HG02798 (cell line): ENCODE data around the gene GPR149.

Source experiments
- ATAC-seq: cut with Tn5 transposase; IDR thresholded peaks from one replicate; pipeline ENCODE4 v1.9.1; 2021; ENCODE audit warnings: mild to moderate bottlenecking; ENCODE audit not compliant: unreplicated experiment, poor library complexity

GPR149 gene

DNA sequence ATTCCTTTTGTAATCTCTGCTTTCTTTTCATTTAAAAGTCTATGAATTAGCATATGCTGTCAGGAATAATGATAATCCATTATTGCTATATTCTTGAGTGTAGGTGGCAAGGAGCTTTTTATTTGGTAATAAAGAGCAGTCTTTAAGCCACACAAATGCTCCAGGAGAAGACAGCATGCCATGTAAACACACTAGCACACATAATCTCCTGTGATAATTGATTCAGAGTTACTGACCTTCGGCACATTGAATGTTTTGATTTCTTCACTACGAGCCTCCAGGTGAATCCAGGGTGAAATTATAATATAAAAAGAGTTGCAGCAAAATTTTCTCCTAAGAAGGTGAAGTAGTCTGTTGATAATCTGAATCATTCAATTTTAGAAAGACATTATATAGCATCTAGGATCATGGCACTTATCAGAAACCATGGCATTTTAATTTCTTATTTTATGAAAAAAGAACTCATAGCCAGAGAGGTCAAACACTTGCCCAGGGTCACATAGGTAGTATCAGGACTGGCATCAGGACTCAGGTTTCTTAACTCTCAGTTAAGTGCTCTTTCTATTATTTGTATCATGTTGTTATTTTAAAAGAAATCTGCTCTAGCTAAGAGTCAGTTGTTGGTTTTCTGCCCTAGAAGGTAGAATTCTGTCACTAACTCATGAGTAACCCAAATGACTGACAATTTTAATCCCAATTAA lies 84.4 kb downstream of the GPR149 start:
- ATAC-seq = no peak

DNA sequence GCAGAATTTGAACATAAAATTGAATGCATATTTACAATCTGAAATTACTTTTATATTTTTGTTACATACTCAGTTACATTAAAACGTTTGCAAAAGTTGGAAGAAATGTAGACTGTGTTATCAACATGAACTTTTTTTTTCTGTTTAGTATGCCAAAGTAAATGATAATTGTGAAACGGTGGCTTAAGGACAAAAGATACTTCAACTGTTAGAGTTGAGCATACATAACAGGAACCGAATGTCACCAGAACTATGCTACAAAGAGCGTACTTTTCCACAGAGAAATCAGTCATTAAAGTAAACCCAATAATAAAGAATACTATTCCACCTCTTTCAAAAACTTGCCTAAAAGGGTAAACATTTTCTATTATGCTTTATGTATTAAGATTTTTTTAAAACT lies 91.4 kb downstream of the GPR149 start:
- no peak for ATAC-seq

DNA sequence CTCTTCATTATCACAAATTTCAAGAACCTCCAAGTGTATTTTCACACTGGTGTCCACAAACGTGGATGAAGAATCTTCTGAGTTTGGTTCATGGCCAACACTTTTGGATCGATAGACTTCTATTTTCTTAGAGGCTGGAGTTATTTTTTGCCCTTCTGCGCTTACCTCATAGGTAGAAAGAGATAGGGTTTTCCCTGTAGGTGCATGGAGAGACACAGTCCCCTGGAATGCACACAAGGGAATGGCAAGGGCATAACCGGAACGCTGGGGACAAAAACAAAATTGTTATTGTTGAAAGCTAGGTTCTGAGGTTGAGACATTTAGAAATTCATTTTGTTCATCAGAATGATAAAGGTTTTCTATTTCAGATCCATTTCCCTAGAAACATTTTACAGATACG lies 92.0 kb downstream of the GPR149 start:
- no peak for ATAC-seq

DNA sequence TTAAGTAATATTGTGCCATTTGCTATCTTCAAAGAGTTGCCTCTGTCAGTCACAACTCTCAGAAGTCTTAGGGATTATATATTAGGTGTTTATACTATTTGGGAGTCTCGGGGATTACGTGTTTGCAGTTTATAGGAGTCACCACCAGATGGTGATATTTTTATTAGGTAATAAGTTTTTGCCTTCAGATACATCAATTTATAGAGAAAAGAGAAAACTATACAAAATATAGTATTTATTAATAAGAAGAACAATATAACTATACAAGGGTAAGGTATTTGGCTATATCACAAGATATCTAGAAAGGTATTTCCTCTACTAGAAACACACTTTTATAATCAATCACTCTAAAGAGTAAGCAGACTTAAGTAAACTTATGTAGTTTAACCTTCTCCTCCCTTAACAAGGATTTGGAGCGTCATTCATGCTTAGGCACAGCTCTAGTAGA lies 95.0 kb downstream of the GPR149 start:
- peak; percentile 60 for ATAC-seq

DNA sequence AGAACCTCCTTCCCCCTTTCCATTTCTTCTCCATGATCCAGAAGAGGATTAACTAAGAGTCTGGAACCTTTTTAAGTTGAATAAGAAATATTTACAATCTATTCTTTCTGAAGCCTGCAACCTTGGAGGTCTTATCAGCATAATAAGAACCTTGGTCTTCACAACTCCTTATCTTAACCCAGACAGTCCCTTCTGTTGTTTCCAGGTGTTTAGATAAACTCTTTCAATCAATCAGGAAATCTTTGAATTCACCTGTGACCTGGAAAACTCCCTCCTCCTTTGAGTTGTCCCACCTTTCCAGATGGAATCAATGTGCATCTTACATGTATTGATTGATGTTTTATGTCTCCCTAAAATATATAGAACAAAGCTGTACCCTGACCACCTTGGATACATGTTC lies 102.1 kb downstream of the GPR149 start:
- ATAC-seq = no peak

DNA sequence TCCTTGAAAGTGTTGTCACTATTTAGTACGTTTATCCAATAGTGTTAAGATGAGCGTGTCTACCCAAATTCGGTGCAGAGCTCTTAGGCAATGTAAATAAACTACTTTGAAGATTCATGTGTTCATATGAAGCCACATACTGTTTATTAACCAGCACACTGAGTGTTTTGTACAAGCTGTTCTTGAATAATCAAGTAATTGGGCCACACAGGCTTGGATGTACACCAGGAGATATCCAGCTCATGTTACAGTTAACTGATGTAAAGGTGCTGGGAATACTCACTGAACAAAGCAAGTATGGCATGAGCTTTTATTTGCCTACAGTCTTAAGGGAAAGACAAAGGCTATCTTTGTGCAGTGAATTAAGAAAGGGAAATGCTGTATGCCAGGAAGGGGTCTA lies 105.1 kb downstream of the GPR149 start:
- no peak for ATAC-seq

DNA sequence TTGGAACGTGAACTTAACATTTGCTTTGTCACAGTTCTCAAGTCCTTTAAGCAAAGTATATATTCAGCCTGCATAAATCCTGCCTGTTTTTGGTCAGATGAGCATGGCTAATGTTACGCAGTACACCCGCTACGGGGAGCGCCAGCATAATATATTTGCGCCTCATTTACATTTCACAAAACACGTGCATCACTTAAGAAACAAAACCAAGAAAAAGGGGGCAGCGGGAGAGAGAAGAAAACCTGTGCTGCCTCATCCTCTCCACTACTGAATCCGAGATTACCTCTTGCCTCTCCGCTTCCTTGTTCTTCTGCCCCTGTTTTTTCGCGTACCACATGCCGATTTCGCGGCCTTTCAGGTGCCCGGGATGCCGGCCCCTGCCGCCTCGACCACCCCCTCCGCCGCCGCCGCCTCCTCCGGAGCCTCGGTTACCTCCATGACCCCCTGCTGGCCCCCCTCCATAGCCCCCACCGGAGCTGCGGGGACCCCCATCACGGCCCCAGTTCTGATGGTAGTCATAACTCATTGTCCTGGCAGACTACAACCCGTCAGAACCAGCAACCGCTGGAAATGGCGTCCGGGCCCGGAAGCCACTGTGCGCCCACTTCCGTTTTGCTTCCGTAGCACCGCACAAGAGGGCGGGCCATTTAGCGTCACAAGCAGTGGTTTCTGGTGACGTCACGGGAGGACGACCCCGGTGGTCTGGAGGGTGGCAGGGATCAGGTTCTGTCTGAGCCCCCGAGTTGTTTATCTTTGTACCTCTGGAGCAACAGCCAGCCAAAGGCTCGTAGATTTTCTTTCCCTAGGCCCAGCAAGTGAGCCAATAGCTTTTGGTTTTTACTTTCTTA lies 105.9 kb downstream of the GPR149 start, which contains the start of gene DHX36:
Gene DHX36 (minus strand): TSS at position 597 of the 848 bp plus-strand sequence. CDS start 71 bp downstream, at position 526.
- ATAC-seq = peak; percentile 97

DNA sequence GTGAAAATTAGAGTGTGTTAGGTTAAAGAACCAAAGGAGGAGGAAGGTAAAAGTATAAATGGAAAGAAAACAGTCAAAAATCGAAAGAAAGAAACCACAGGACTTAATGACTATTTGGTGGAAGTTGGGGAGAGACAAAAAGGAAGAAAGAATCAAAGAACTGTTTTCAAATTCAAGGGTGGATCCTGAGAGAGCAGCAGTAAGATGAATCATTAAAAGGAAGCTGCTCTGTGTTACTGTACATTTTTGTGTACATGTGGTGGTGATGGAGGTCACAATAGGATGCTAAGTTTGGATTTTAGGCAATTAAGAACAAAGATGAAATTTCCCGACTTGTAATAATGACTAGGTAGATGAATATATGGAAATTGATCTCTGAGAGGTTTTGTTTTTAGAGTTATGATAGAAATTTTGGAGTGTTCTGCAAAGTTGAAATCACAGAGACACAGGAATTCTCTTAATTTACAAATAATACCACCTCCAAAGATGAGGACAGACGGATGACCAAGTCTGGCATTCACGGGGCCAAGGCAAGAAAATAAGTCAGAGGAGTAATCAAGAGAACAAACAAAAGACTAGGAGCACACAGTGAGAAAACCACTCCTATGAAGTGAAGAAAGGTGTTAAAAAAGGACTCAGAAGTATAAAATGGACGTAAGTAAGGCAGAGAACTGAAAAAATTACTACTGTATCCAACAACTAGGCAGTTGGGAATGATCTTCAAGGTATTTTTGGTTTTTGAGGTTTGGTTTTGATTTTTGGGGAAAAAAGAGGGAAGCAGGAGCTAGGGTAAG lies 112.8 kb downstream of the GPR149 start:
- no peak for ATAC-seq

DNA sequence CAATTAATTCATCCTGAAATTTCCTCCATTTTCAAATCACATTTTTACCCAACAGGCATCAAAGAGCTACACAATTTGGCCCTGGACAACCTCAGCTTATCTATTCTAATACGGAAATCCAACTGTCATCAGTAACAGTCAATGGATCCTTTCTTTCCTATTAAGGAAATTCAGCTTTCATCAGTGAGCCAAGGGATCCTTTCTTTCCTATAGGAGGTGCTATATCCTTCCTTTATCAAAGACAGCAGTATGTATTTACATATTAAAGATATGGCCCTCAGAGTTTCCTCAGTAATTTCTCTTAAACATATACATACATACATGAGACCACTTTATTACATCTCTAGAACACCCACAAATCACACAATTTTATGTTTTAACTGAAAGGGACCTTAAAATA lies 115.8 kb downstream of the GPR149 start:
- no peak for ATAC-seq

DNA sequence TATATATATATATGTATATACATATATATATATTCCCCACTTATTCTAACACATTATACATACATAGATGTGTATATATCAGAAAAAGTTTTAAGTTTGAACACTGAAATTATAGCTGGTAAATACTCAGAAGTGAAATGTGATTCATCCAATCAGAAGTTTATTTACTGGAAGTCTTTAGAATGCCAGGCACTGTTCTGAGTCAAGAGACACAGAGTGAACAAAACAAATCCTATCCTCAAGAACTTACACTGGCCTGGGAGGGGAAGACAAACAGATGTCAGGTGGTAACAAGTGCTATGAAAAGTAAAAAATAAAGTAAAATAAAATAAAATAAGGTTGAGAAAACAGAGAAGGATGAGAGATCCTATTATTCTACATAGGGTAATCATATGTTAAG lies 119.2 kb downstream of the GPR149 start:
- no peak for ATAC-seq

DNA sequence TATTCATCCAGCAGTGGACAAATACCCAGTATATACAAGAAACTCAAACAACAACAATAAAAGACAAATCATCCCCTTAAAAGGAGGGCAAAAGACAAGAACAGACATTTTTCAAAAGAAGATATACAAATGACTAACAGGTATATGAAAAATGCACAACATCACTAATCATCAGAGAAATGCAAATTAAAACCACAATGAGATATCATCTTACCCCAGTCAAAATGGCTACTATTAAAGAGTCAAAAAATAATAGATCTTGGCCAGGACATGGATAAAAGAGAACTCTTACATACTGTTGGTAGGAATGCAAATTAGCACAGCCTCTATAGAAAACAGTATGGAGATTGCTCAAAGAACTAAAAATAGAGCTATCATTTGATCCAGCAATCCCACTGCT lies 122.6 kb downstream of the GPR149 start:
- no peak for ATAC-seq

DNA sequence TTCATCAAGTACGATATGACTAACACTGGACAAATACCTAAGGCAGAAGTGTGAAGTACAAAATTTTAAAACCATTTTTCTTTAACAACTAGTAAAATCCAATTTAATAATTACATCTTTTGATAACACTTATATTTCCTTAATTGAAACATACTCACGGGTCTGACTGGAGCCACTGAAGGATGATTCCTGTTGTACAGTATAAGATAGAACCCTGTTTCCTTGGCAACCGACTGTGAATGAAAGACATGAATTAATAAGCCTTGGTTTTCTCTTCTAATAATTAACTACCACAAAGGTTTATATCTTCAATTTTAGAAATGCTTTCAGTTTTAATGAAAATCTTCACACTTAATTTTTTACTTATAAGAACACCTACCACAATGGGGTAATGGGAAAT lies 125.1 kb downstream of the GPR149 start:
- ATAC-seq = no peak

DNA sequence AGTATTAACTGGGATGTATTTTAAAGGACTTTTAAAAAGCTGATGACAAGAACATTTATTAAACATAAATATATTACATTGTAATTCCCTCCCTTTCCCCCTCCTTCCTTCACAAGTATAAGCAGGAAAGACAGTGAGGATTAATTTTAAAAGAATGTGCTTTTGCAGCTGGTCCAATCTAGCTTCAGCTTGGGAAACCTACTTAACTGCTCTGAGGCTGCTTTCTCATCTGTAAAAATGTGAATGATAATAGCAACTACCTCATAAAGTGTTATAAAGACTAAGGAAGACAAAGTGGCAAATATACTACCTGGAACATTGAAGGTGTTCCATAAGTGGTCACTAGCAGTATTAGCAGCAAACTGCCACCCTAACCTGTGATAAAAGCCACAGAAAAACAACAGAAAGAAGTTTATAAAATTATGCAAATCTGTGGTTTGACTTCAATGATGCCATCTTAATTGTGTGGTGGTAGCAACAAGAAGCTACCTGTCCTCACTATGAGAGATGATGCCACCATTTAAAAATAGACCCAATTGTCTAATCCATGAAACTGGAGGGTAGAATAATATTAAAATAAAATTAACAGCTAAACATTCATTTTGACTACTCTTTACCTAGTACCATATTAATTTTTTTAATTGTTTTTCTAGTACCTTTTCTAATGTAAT lies 125.7 kb downstream of the GPR149 start:
- no peak for ATAC-seq

DNA sequence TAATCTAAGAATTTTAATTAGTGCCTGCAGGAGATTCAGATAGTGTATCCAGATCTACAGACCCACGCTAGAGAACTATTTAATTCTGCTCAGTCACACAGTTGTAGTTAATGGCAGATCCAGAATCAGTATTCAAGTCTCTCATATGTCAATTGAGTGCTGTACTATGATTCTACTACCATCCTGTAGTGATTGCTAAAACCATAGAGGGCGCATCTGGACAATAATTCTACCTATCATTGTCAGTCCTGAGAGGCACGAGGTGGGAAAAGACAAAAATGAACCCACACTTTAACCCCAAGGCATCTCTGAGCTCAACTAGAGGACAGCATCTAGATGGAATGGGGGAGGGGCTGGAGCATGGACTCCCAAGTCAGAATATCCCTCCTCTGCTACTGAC lies 128.4 kb downstream of the GPR149 start:
- ATAC-seq = no peak

DNA sequence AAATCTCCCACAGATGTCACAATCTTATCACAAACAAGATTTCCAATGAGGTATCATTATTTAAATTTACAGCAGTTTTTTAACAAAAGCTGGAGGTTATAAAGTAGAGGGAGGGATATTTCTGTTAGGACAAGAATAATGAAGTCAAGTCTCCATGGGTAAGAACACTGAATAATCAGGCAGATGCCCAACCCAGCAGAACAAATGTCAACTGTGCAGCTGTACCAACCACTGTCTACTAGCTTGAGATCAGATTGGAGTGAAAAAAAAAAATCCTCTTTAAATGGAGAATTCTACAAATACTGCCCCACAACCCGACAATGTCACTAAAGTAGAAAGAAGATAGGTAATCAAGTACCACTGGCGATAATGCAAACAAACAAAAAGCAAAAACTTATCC lies 136.0 kb downstream of the GPR149 start:
- no peak for ATAC-seq

DNA sequence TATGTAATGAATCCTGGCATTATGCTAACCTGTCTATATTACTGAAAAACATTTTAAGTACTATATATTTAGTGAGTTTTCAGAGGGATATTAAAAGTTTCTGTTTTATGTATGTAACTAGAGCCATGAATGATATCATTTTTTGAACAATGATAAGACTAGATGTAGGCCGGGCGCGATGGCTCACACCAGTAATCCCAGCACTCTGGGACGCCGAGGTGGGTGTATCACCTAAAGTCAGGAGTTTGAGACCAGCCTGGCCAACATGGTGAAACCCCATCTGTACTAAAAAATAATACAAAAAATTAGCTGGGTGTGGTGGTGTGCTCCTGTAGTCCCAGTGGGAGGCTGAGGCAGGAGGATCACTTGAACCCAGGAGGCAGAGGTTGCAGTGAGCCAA lies 139.8 kb downstream of the GPR149 start:
- ATAC-seq = no peak
